NCI-H345 (cell line): ENCODE measurements around the gene TSSC4.
A peak's percentile ranks its signal among the peaks of the same experiment; 100 is the strongest.

Experiments used
- DNase-seq: peaks from one replicate; lab custom pipeline; 2025; lab: John Stamatoyannopoulos, UW

Gene TSSC4

DNA sequence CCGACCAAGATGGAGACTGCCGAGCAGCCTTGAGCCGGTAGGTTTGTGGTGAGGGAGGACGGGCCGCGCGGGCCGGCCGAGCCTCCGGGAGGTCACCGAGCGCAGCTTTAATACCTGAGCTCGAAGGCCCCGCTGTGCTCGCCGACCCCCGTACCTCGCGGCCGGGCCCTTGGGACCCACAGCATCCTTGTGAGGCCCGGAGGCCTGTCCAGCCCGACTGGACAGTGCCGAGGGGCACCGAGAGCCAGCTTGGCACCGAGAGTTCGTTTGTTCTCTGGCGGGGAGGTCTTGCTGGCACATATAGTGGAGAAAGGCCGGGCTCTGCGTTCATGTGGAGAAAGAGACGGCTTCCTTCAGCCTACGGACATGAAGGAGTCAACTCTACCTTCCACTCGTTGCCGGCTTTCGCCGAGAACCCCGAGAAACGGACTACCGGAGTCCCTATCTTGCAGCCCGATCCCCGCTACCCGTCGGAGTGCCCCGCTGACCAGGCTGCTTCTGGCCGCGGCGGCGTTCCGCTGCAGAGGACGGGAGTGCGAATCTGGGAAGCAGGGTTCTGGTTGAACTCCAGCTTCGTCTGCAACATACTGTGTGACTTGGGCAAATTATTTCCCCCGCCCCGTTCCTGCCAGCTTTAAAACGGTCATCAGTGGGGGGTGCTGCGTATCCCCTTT lies 349 bp downstream of the TSSC4 start:
- DNase-seq = no peak

DNA sequence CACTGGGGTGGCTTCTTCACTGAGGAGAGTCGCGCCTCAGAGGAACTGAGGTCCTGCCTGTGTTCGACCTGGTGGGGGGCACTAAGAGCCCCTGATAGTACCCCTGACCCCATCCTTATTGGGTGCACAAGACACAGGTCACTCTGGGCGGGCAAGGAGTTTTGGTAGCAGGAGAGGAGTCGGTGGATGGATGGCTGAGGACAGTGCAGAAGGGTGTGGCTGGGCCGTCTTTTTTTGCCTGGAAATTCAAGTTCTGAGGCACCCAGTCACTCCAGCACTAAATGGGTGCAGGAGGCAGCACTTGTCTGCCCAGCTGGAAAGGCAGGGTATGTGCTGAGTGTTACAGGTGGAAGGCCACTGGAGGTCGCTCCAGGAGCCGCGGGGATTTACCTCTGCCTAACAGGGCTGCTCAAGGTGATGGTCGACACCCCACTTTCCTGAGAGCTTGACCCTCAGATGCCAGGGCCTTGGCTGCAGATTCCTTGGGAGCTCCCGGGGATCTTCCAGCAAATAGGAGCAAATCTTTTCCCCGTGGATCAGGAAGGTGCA lies 960 bp downstream of the TSSC4 start:
- DNase-seq = no peak

DNA sequence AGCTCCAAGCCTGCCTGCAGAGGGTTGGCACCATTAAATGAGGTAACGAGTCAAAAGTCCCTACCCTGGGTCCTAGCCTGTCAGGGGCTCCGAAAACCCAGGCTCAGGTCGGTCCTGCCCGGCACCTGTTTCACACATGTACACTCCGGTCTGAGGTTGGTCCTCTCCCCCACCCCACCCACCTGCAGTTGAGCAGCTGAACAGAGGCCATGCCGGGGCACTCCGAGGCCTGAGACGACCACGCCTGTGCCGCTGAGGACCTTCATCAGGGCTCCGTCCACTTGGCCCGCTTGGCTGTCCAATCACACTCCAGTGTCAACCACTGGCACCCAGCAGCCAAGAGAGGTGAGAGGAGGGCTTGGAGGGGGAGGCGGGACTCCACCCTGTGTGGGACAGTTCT lies 1.6 kb downstream of the TSSC4 start:
- no peak for DNase-seq

DNA sequence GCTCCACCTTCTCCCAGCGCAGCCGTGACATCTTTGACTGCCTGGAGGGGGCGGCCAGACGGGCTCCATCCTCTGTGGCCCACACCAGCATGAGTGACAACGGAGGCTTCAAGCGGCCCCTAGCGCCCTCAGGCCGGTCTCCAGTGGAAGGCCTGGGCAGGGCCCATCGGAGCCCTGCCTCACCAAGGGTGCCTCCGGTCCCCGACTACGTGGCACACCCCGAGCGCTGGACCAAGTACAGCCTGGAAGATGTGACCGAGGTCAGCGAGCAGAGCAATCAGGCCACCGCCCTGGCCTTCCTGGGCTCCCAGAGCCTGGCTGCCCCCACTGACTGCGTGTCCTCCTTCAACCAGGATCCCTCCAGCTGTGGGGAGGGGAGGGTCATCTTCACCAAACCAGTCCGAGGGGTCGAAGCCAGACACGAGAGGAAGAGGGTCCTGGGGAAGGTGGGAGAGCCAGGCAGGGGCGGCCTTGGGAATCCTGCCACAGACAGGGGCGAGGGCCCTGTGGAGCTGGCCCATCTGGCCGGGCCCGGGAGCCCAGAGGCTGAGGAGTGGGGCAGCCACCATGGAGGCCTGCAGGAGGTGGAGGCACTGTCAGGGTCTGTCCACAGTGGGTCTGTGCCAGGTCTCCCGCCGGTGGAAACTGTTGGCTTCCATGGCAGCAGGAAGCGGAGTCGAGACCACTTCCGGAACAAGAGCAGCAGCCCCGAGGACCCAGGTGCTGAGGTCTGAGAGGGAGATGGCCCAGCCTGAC lies 2.5 kb downstream of the TSSC4 start:
- no peak for DNase-seq

DNA sequence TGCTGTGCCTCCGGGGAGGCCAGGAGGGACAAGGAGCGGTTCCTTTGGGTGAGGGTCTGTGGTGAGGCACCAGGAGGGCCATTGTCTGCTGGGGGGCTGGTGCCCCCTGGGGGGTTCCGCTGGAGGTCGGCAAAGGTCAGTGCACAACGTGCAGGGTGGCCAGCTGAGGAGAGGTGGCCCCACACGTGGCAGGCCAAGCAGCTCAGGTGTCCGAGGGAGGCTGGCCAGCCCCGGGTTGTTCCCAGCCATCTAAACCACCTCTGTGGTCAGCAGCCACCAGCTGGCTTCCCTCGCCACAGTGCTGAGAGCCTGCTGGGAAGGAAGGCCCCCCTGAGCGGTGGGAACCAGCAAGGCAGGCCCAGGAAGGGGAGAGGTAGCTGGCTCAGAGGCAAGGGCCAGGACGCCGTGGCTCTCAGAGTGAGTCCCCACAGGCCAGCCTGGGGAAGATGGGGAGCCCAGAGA lies 4.2 kb downstream of the TSSC4 start:
- no peak for DNase-seq

DNA sequence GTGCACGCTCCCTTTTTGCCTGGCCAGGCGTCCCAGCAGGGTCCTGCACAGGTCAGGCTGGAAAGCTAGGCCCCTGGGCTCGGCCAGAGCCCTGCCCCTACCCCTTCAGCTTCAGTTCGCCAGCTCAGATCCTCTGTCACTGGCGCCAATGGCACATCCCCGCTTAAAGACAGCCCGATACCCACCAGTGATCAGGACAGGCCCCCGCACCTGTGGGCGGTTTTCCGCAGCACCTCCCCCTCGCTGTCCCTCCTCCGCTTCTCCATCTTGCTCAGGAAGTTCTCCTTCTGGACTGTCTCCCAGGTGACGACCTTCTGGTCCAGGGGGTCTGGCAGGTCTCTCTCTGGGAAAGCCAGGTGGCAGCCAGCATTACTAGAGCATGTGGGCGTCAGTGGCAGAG lies 5.9 kb downstream of the TSSC4 start:
- DNase-seq = no peak

DNA sequence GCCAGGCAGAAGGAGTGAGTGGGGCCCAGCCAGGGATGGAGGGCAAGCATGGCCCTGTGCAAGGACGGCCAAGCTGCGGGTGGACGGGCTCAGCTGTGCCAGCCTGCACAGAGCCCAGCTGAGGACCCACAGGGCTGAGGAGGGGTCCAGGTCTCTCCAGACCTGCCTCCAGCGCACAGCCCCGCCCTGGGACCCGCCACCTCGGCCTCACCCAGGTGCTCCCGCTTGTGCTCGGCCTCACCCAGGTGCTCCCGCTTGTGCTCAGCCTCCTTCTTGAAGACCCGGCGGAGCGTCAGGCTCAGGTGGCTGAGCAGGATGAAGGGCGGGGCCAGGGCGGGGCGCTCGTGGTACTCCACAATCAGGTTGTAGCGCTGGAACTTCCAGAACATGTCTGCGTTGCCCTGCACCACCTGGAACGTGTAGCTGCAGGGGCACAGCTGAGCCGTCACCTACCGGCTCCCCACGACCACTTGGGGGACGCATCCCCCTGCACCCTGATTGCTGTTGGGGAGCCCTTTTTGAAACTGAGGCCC lies 6.4 kb downstream of the TSSC4 start:
- no peak for DNase-seq

DNA sequence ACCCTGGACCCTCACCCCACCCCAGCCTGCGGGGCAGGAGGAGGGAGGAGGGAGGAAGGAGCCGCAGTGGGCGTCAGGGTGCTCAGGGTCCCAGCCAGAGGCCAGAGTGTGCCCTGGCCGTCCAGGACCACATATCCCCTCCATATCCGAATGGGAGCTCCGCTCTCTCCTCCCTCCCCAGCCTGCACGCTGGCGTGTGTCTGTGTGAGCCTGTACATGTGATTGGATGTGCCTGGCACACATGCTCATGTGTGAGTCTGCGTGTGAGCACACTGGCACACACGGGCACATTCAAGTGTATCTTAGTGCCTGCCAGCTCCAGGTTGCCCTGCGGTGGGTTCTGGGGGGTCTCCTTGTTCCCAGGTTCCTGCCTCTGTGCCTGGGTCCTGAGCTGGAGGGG lies 8.1 kb downstream of the TSSC4 start:
- no peak for DNase-seq

DNA sequence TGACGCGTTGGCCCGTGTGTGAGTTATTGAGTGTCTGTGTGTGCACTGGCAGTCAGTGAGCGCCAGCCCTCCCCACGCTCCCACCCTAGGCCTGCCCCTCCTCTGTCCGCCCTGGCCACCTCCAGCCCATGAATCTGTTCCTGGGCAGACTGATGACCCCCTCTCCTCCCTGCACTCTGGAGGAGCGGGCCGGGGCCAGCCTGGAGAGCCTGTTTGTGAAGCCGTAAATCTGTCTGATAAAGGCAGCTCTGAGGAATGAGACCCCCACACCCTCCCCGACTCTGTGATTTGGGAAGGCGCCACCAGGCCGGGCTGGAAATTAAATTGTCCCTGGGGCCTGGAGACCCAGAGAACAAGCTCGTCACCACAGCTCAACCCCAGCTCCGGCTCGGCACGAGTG lies 8.6 kb downstream of the TSSC4 start:
- DNase-seq = no peak

DNA sequence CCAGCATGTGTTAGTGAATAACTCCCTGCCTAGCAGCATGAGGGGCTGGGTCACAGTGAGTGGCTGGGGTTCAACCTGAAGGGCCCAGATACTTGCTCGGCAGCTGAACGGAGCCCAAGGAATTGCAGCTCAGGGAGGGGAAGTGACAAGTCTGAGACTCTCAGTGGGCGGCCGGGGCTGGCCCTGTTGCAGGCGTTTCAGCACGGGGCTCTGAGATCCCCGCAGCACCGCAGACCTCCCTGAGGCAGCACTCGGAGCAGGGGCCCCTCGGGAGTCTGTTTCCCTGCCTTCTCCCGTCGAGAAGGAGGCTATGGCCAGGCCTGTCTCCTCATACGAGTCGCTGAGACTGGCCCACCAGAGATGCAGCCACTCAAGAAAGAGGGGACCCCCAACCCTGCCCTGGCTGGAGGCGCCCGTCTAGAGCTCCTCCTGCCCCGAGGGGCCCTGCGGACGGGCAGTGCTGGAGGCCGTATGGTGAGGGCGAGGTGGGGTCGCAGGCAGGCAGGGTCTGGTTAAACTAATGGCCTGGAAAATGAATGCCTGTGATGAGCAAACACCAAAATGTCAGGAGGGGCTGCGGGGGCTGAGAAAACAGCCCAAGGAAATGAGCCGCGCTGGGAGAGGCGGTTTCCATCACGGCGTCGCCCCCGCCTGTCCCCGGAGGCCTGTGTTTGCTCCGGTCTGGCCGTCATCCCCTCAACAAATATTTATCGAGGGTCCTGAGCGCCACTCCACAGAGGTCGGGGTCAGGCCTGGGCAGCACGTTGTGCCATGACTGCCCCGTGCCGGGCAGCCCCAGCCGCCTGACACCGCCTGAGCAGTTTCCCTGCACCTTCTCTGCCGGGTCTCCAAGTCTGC lies 9.3 kb downstream of the TSSC4 start:
- DNase-seq = no peak

DNA sequence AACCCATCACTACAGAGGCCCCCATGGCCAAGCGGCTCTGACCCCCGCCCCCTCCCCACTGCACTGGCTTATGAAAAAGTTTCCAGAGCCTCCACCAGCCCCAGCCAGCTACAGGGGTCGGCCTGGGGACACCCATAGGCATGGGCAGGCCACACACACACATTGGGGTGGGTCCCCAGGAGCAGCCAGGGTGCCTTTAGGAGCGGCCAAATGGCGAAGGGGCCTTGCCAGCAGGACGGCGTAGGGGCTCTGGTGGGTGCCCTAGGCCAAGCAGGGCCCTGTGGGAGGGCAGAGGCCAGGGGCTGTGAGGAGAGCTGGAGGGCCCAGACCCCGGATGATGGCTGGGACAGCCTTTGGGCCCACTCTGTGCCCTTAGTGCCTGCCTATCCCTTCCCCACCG lies 10.1 kb downstream of the TSSC4 start:
- no peak for DNase-seq

DNA sequence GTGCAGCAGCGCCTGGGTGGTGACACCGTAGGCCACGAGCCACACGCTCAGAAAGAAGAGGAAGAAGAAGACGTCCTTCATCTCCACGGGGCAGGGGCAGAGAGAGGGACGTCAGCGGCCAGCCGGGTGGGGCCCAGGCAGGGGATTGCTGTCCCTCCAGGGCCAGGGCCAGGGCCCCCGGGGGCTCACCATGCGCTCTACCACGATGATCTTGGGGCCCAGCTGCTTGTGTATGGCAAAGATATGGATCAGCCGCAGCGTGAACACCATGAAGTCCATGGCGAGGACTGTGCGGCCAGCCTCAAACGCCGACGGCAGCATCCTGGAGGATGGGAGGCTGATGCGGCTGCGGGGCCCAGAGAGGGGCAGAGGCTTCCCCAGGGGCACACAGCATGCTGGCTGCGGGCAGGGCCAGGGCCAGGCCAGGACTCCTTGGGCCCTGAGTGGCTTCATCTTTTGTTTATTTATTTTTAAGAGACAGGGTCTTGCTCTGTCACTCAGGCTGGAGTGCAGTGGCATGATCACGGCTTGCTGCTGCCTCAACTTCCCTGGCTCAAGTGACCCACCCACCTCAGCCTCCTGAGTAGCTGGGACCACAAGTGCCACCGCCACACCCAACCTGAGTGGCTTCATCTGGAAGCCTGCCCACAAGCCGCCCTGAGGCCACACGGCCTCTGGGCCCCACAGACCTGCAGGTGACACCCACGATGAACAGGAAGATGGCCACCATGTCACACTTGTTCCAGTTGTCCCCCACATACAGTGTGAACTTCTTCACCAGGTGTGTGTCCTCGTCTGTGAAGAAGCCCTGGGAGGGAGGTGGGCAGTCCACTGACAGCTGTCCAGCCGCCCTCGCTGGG lies 11.1 kb downstream of the TSSC4 start:
- DNase-seq = no peak

DNA sequence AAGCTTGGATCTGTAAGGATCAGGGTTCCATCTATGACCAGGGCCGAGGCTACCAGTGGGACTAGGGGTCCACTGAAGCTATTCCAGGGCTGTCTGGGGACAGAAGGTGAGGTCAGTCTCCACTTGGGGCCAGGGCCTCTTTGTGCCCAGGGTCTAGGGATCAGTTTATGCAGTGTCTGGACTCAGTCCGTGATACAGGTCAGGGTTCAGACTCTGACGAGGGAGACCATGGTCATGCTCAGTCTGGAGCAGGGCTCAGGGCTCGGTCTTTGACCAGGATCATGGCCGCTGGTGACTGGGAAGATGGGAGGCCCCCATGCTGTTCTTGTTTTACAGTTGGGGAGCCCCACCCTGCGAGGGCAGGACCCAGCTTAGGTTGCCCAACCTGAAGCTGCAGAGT lies 11.8 kb downstream of the TSSC4 start:
- DNase-seq = no peak

DNA sequence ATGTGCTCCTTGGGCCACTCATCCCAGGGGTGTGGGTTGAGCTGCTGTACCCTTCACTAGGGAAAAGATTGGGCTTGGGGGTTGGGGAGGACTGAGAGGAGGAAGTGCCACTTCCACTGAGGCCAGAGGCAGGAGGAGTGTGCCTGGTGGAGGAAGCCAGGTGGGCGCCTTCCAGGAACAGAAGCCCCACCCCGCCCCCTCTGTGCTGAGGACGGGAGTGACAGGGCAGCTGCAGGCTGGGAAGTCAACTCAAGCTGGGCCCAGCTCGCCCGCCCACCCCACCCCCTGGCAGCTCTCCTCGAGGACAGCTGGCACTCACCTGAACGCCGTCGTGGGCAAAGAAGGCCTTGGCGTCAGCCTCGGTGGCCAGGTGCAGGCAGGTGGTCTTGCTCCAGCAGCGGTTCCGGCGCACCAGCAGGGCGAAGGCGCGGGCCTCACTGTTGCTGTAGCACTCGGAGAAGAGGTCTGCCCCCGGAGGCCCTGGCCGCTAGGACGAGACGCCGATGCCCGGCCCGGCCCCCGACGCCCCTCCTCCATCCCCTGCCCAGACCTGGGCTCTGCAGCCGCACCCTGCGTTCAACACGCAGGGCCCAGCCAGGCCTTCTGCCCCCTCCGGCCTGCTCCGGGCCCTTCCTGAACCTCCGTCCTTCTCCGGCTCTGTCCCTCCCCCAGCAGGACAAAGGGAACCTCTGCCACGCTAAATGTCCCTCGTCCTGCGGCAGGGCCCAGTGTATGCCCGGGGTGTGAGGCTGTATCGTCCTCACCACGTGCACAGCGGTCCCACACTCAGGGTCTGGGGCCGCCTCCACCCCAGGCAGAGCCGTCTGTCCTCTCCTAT lies 13.4 kb downstream of the TSSC4 start:
- DNase-seq = peak; percentile 9

DNA sequence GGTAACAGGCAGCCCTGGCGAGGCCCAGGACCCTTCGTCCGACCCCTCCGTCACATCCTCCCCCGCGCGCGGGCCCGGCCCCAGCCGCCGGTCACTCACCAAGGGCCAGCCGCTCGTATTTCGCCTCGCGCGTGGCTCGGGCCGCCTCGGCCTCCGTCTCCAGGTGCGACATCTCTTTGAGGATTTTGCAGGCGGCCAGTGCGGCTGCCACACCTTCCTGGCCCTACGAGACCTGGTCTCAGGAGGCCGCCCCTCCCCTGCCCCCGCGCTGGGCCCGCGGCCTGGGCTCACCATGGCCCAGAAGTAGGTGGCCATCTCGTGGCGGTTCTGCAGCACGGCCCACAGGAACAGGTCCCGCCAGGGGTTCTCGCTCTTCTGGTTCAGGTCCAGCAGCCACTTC lies 14.1 kb downstream of the TSSC4 start:
- no peak for DNase-seq

DNA sequence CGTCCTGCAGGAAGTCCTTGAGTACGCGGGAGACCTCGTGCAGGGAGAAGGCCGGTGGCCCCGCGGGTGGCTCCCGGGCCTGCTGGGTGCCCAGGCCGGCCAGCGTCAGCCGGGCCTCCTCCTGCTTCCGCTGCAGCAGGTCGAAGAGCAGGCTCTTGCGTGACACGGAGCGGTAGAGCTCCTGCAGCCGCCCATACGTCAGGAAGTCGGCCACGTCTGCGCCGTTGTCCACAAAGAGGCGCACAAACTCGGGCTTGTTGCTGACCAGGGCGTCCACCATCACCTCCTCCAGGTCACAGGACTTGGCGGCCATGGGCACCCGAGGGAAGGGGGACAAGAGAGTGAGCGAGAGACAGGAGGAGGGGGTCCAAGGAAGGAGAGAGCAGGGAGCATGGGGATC lies 14.6 kb downstream of the TSSC4 start:
- no peak for DNase-seq

DNA sequence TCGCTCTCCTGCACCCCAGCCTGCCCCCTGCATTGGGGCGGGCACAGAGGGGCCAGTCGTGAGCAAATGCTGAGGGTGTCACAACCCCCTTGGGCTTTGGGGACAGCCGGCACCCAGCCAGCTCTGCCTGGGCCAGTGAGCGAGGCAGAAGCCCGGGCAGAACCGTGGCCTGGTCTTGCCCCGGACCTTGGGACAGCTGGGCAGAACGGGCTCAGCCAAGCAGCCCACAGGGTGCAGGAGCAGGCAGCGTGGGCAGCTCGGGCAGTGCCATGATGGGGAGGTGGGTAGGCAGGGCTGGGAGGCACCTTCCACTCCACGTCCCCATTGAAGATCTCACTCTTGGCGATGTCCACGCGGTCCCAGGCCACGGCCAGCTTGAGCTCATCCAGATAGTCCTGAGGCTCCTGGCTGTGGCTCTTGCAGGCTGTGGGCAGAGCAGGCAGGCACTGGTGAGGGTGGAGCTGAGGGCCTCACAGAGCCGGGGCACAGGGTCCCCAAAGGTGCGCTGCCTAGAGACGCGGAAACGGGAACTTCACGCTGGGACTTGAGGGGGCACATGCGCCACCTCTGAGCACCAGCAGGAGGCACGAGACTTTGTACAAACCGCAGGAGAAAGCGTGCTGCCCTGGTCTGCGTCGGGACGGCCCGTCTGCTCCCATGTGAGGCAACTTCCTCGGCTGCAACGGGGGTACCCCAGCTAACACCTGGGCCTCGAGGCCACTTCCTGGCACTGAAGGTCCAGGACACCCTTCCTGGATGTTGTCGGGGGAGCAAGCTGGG lies 15.2 kb downstream of the TSSC4 start:
- no peak for DNase-seq

DNA sequence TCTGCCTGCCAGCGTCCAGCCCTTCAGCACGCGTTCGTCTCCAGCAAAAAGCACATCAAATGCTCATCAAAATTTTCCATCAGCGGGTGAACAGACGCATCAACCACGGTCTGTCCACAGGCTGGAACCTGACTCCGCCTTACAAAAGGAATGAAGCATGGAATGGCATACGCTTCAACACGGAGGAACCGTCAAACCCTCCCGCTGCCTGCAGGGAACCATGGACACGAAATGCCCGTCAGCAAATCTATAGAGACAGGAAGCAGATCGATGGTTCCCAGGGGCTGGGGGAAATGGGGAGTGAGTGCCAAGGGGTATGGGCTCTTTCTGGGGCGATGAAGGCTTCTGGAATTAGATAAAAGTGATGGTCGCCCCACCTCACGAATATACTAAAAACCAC lies 16.2 kb downstream of the TSSC4 start:
- no peak for DNase-seq

DNA sequence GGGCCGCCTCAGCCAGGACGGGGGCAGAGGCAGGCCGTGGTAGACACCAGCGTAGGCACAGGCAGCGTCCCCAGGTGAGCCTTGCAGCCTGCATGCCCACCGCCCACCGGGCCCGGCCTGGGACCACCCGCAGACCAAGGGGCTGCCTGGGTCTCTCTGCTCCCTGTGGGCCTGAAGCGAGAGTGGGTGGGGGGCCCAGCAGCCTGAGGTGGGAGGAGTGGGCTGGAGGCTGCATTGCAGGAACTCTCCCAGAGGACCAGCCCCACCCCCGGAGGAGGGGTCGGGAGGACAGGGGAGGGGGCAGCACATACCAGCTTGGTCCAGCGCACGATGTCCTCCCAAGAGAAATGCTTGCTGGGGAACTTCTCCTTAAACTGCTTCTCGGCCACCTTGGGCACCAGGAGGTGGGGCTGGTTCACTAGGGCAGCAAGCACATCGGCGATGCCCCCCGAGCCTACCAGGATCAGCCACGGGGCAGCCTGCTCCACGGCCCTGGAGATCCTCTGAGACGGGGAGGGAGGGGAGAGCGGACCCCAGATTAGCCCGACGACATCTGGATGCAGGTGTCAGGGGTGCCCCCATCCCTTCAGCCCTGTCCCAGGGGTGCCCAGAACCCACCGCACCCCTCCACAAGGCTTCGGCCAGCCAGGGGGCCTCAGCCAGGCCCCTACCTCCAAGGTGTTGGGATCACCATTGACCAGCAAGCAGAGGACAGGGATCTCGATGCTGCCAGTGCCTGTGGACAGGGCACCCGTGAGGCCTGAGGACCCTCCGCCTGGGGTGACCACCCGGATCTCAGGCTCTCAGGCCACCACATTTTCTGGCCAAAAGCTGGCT lies 17.5 kb downstream of the TSSC4 start:
- DNase-seq = no peak
